ES-I3 (cell line): ENCODE data around the gene SEC61B.

Experiments
- H3K36me3 ChIP-seq: 2 replicates; pipeline ENCODE4 v1.6.1; 2013; ENCODE audit warnings: mild to moderate bottlenecking, low read length, control low read depth, moderate library complexity; ENCODE audit not compliant: insufficient read depth
- H3K4me1 ChIP-seq: 2 replicates; pipeline ENCODE4 v1.6.1; 2013; ENCODE audit warnings: mild to moderate bottlenecking, control low read depth, low read length; ENCODE audit not compliant: insufficient read depth
- H3K9ac ChIP-seq: 2 replicates; pipeline ENCODE4 v1.6.1; 2013; ENCODE audit warnings: low read depth, mild to moderate bottlenecking, low read length, moderate library complexity
- H3K9me3 ChIP-seq: 2 replicates; pipeline ENCODE4 v1.6.1; 2013; ENCODE audit warnings: mild to moderate bottlenecking, low read length, moderate library complexity; ENCODE audit not compliant: control insufficient read depth, insufficient read depth

SEC61B gene

GRCh38 chr9:99210572-99210971 lies 11.5 kb upstream of the SEC61B start:
- Histone ChIP-seq H3K36me3 (no peaks in the 10 kb centered on the region), H3K9ac (no peak overlapping the region), H3K9me3 (no peaks in the 10 kb centered on the region), H3K4me1 (no peaks in the 10 kb centered on the region)

DNA sequence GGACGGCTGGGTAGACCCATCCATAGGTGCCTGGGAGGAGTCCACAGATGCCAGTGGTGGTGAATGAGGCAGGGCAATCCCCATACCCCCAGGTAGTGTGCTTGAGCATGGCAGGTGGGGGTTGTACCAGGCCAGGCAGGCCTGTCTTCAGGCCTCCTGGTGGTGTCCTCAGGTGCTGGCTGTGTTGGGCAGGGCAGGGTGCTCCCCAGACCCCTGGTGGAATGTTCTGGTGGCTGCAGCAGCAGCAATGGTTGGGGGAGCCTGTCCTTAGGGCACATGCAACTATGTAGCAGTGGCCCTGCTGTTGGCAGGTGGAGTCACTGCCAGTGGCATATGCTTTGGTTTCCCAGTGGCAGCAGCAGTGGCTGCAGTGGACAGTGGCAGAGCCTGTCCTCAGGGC lies 10.3 kb upstream of the SEC61B start:
- no peak overlapping the region for H3K9ac ChIP-seq
- no peaks in the 10 kb centered on the region for H3K9me3 ChIP-seq
- H3K36me3 ChIP-seq: peaks cover 1% of the 10 kb centered on the region; the same call in 1 of the 2 replicates

DNA sequence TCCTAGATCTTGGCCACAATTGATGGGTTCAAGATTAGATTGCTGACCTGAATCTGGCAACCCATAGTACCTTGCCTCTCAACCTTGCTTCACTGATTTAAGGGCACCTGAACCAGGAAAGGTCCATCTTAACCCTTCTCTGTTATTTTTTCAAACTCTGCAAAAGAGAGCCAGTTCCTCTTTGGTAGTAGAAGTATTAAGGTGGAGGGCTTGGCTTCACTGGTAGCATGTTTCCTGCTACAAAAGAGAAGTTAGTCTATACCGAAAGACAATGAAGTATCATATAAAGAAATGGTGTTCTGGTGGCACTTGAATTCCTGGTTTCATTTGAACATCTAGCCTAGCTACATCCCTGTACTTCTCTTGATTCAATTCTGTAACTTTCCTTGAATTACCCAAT lies 8.9 kb upstream of the SEC61B start:
- Histone ChIP-seq H3K9ac (no peak overlapping the region), H3K9me3 (no peaks in the 10 kb centered on the region), H3K36me3 (peaks cover 8% of the 10 kb centered on the region), H3K4me1 (no peaks in the 10 kb centered on the region)

More for the DNA sequence above, 10.3 kb upstream of the SEC61B start:
- no peaks in the 10 kb centered on the region for H3K4me1 ChIP-seq

- peaks cover 11% of the 10 kb centered on the region for H3K36me3 ChIP-seq
- no peaks in the 10 kb centered on the region for H3K9me3 ChIP-seq
- H3K4me1 ChIP-seq: no peaks in the 10 kb centered on the region
- no peak overlapping the region for H3K9ac ChIP-seq
Observed at GRCh38 chr9:99216073-99216472, 6.0 kb upstream of the SEC61B start.

- Histone ChIP-seq H3K9me3 (no peaks in the 10 kb centered on the region), H3K4me1 (no peaks in the 10 kb centered on the region), H3K9ac (no peak overlapping the region; the same call in 1 of the 2 replicates), H3K36me3 (peaks cover 20% of the 10 kb centered on the region)
Observed at GRCh38 chr9:99220011-99220410, 2.1 kb upstream of the SEC61B start.

- Histone ChIP-seq H3K9ac (peak overlapping the region; percentile 92), H3K4me1 (no peaks in the 10 kb centered on the region), H3K9me3 (no peaks in the 10 kb centered on the region), H3K36me3 (peaks cover 25% of the 10 kb centered on the region)
Observed at GRCh38 chr9:99221266-99221620, 839 bp upstream of the SEC61B start.

- Histone ChIP-seq H3K4me1 (no peaks in the 10 kb centered on the region), H3K36me3 (peaks cover 19% of the 10 kb centered on the region), H3K9me3 (no peaks in the 10 kb centered on the region), H3K9ac (peak overlapping the region; percentile 92)
Observed at GRCh38 chr9:99222416-99223270, 561 bp downstream of the SEC61B start.

- no peaks in the 10 kb centered on the region for H3K9me3 ChIP-seq
- no peaks in the 10 kb centered on the region for H3K4me1 ChIP-seq
- peaks cover 20% of the 10 kb centered on the region for H3K36me3 ChIP-seq
- H3K9ac ChIP-seq: no peak overlapping the region
Observed at GRCh38 chr9:99224445-99224844, 2.4 kb downstream of the SEC61B start.

- H3K36me3 ChIP-seq: peaks cover 20% of the 10 kb centered on the region
- no peaks in the 10 kb centered on the region for H3K9me3 ChIP-seq
- no peak overlapping the region for H3K9ac ChIP-seq
- H3K4me1 ChIP-seq: no peaks in the 10 kb centered on the region
Observed at GRCh38 chr9:99226054-99226453, 4.0 kb downstream of the SEC61B start.

DNA sequence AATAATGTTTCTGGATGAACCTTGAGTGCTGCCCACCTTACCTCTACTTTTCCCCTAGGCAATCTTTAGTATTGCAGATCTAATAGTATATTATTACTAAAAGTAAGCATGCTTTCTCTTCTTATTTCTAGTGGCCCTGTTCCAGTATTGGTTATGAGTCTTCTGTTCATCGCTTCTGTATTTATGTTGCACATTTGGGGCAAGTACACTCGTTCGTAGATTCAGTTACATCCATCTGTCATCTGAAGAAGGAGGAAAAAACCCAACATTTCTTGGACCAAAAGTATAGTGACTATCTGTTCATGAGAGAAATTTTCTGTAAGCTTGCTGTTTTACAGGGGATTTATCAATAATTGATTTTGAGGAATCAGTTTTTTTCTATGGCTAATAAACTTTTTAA lies 8.1 kb downstream of the SEC61B start:
- Histone ChIP-seq H3K9me3 (no peaks in the 10 kb centered on the region), H3K4me1 (no peaks in the 10 kb centered on the region), H3K36me3 (peaks cover 14% of the 10 kb centered on the region), H3K9ac (no peak overlapping the region)

DNA sequence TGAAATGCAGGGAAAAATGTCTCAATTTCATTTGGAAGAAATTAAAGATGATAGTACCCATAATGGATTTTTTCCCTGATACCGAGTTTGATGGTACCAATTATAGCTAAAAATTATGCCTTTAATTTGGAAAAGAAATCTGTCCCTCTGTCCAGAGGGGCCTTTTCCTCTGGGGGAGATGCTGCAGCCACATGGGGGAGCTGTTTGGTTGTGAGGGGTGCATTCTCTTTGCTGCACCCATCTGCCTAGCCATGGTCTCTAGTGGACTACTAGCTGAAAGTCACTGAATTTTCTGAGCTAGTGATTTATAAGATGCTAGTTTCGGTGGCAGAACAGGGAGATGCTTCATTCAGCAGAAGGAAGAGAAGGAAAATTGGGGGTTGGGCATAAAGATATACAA lies 9.6 kb downstream of the SEC61B start:
- Histone ChIP-seq H3K9ac (no peak overlapping the region), H3K4me1 (no peaks in the 10 kb centered on the region), H3K36me3 (peaks cover 11% of the 10 kb centered on the region), H3K9me3 (no peaks in the 10 kb centered on the region)

- no peak overlapping the region for H3K9ac ChIP-seq
- no peaks in the 10 kb centered on the region for H3K4me1 ChIP-seq
- H3K9me3 ChIP-seq: no peaks in the 10 kb centered on the region
- peaks cover 7% of the 10 kb centered on the region for H3K36me3 ChIP-seq
Observed at GRCh38 chr9:99234618-99235017, 12.5 kb downstream of the SEC61B start.

GRCh38 chr9:99235069-99235468 lies 13.0 kb downstream of the SEC61B start:
- Histone ChIP-seq H3K4me1 (no peaks in the 10 kb centered on the region), H3K9ac (no peak overlapping the region), H3K9me3 (no peaks in the 10 kb centered on the region), H3K36me3 (peaks cover 7% of the 10 kb centered on the region)

DNA sequence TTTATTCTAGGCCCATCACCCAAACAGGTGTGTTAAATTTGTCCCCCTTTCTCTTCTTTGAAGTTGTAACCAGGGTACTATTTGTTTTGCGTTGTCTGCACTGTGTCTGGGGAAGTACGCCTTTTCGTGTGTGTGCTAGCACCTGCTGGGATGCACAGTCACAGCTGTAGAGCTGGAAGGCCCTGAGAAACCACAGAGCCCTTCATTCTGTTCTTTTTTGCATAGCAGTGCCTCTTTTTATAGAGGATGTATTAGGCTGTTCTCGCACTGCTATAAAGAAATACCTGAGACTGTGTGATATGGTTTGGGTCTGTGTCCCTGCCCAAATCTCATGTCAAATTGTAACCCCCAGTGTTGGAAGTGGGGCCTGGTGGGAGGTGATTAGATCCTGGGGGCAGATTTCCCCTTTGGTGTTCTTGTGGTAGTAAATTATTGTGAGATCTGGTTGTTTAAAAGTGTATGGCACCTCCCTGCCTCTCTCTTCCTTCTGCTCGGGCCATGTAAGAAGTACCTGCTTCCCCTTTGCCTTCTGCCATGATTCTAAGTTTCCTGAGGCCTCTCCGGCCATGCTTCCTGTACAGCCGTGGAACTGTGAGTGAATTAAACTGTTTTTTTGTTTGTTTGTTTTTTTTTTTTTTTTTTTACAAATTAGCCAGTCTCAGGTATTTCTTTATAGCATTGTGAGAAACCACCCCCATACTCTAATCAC lies 14.0 kb downstream of the SEC61B start:
- Histone ChIP-seq H3K36me3 (peaks cover 7% of the 10 kb centered on the region), H3K4me1 (no peaks in the 10 kb centered on the region), H3K9me3 (no peaks in the 10 kb centered on the region), H3K9ac (no peak overlapping the region)

DNA sequence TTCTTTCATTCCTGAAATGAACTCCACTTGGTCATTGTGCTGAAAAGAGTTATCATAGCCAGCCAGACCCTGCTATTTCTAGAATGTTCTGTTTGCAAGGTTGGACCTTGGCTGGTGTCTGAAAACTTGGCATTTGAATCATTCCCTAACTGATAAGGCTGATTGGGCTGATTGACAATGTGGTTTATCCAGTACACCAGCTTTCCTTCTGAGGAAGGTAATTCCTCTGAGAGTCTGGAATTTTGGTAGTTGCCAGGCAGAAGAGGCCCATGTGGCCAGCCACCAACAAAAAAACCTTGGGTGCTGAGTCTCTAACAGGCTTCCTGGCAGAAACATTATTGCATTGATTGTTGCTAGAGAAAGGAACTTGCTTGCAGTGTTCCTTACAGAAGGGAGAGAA lies 15.3 kb downstream of the SEC61B start:
- no peaks in the 10 kb centered on the region for H3K4me1 ChIP-seq

More for the DNA sequence above, 15.3 kb downstream of the SEC61B start:
- Histone ChIP-seq H3K9me3 (no peaks in the 10 kb centered on the region), H3K9ac (no peak overlapping the region), H3K36me3 (peaks cover 7% of the 10 kb centered on the region)
